HCT116 (cell line): ENCODE measurements around the gene PDLIM5. TPM values are rescaled to one million over a fixed set of nuclear protein-coding genes. Genes with fewer than 3 reads are reported as not detected.

Source experiments
- ATAC-seq: fragments of 200-7000 bp; cut with Tn5 transposase; 2 replicates; pipeline ENCODE4 v1.9.1; 2020; ENCODE audit warnings: mild to moderate bottlenecking, moderate library complexity
- BruUV-seq: library from RNA; stranded (reverse); fragments of 400-500 nt; replicated peaks from 2 replicates; lab custom pipeline; 2021; lab: Mats Ljungman, UMichigan
- CTCF ChIA-PET: fragments of 300-600 bp; sonication (Branson Sonifier 250); formaldehyde crosslinking; loops from one replicate; lab custom pipeline; 2021; ENCODE audit warnings: antibody characterized with exemption; lab: Charles Lee
- POLR2A ChIA-PET: fragments of 300-600, 350-600 bp; sonication (Branson Sonifier 250); formaldehyde crosslinking; loops from one replicate; lab custom pipeline; 2021; ENCODE audit warnings: antibody characterized with exemption; lab: Charles Lee
- RAD21 ChIA-PET, 2 experiments: fragments of 300-600 bp; sonication (Branson Sonifier 250); formaldehyde crosslinking; loops; one replicate each; lab custom pipeline; 2023; ENCODE audit warnings: low total read pairs in 2 of 2; ENCODE audit not compliant: uncharacterized antibody in 2 of 2, unreplicated experiment in 2 of 2, low non-redundant PET in 1 of 2; lab: Charles Lee
- DNase-seq: peaks from one replicate; pipeline ENCODE4 v3.0.0-alpha.2; 2010; ENCODE audit warnings: low read depth, low spot score
- H2AFZ ChIP-seq: fragments of 200-600 bp; shearing (Covaris generic), sonication (generic); 2 replicates; pipeline ENCODE4 v1.6.1; 2017; ENCODE audit warnings: low read depth, mixed run types, mixed read lengths, antibody characterized with exemption, low read length; ENCODE audit not compliant: poor library complexity, severe bottlenecking
- H3K27ac ChIP-seq: 2 replicates; pipeline ENCODE4 v1.5.1; 2012; ENCODE audit warnings: low read depth, low read length
- H3K27me3 ChIP-seq: fragments of 200-600 bp; sonication (generic); 2 replicates; pipeline ENCODE4 v1.6.1; 2016; ENCODE audit warnings: mixed run types, low read length, mixed read lengths; ENCODE audit not compliant: insufficient read depth
- H3K36me3 ChIP-seq, 2 experiments: fragments of 200-500 bp in 1 of 2; fragments of 200-600 bp in 1 of 2; sonication (Bioruptor generic) in 1 of 2; sonication (generic) in 1 of 2; 2 replicates each; pipeline versions ENCODE4 v1.5.1 to v1.6.1; 2014 to 2016; ENCODE audit warnings: low read length in 2 of 2, inconsistent platforms in 1 of 2, mixed read lengths in 1 of 2, mixed run types in 1 of 2; ENCODE audit not compliant: insufficient read depth in 2 of 2, control insufficient read depth in 1 of 2
- H3K4me1 ChIP-seq, 2 experiments: fragments of 200-600 bp in 1 of 2; sonication (generic) in 1 of 2; 2 replicates each; pipeline versions ENCODE4 v1.5.1 to v1.6.1; 2012 to 2017; ENCODE audit warnings: low read length in 2 of 2, inconsistent platforms in 1 of 2, mild to moderate bottlenecking in 1 of 2, mixed read lengths in 1 of 2, mixed run types in 1 of 2, moderate library complexity in 1 of 2; ENCODE audit not compliant: insufficient read depth in 2 of 2, control insufficient read depth in 1 of 2
- H3K4me2 ChIP-seq: fragments of 200-600 bp; sonication (generic); 2 replicates; pipeline ENCODE4 v1.6.1; 2017; ENCODE audit warnings: mixed run types, low read length, mixed read lengths
- H3K4me3 ChIP-seq, 2 experiments: fragments of 200-600 bp in 1 of 2; sonication (generic) in 1 of 2; replicated peaks in 1 of 2; 2 replicates each; pipeline ENCODE4 v1.5.1; 2011 to 2016; ENCODE audit warnings: low read length in 2 of 2, control low read depth in 1 of 2, low read depth in 1 of 2, mild to moderate bottlenecking in 1 of 2, mixed read lengths in 1 of 2, mixed run types in 1 of 2
- H3K79me2 ChIP-seq: fragments of 200-600 bp; sonication (generic); 2 replicates; pipeline ENCODE4 v1.6.1; 2017; ENCODE audit warnings: mild to moderate bottlenecking, mixed run types, low read length, moderate library complexity, mixed read lengths; ENCODE audit not compliant: insufficient read depth
- H3K9ac ChIP-seq: fragments of 200-600 bp; sonication (generic); 2 replicates; pipeline ENCODE4 v1.6.1; 2016; ENCODE audit warnings: low read length, mixed read lengths
- H3K9me2 ChIP-seq: fragments of 200-600 bp; sonication (generic), shearing (Covaris generic); 2 replicates; pipeline ENCODE4 v1.6.1; 2017; ENCODE audit warnings: mixed run types, mild to moderate bottlenecking, moderate library complexity; ENCODE audit not compliant: insufficient read depth
- H3K9me3 ChIP-seq, 2 experiments: fragments of 200-500 bp in 1 of 2; fragments of 200-600 bp in 1 of 2; sonication (Bioruptor generic) in 1 of 2; sonication (generic) in 1 of 2; 2 replicates each; pipeline ENCODE4 v1.6.1; 2014 to 2017; ENCODE audit warnings: low read length in 2 of 2, mixed read lengths in 2 of 2, inconsistent platforms in 1 of 2, low read depth in 1 of 2, mild to moderate bottlenecking in 1 of 2, mixed run types in 1 of 2, moderate library complexity in 1 of 2; ENCODE audit not compliant: control insufficient read depth in 1 of 2, insufficient read depth in 1 of 2
- H4K20me1 ChIP-seq: fragments of 200-600 bp; sonication (generic), shearing (Covaris generic); 2 replicates; pipeline ENCODE4 v1.6.1; 2017; ENCODE audit warnings: mixed run types, mild to moderate bottlenecking, moderate library complexity; ENCODE audit not compliant: insufficient read depth
- ATF3 ChIP-seq: IDR thresholded peaks from 2 replicates; pipeline ENCODE4 v1.6.1; 2012
- CEBPB ChIP-seq: IDR thresholded peaks from 2 replicates; pipeline ENCODE4 v1.6.1; 2012; ENCODE audit warnings: low read depth
- CTCF ChIP-seq, 3 experiments: fragments of 200-600 bp in 1 of 3; sonication (generic) in 1 of 3; IDR thresholded peaks in 2 of 3; conservative IDR thresholded peaks in 1 of 3; 2 replicates each; pipeline ENCODE4 v1.5.1; 2012 to 2017; ENCODE audit warnings: low read depth in 2 of 3, low read length in 2 of 3, antibody characterized with exemption in 1 of 3, borderline replicate concordance in 1 of 3, control low read depth in 1 of 3, mild to moderate bottlenecking in 1 of 3, mixed read lengths in 1 of 3, mixed run types in 1 of 3, moderate library complexity in 1 of 3; ENCODE audit not compliant: insufficient read depth in 1 of 3
- EGR1 ChIP-seq: IDR thresholded peaks from 2 replicates; pipeline ENCODE4 v1.6.1; 2012; ENCODE audit warnings: low read depth
- EZH2 ChIP-seq: fragments of 200-600 bp; sonication (generic); IDR thresholded peaks from 2 replicates; pipeline ENCODE4 v1.6.1; 2017; ENCODE audit warnings: antibody characterized with exemption, mixed run types
- EZH2phosphoT487 ChIP-seq: fragments of 200-600 bp; IDR thresholded peaks from 2 replicates; pipeline ENCODE4 v1.6.1; 2018; ENCODE audit warnings: antibody characterized with exemption, borderline replicate concordance
- JUND ChIP-seq: IDR thresholded peaks from 2 replicates; pipeline ENCODE4 v1.6.1; 2012
- POLR2A ChIP-seq: IDR thresholded peaks from 2 replicates; pipeline ENCODE4 v1.7.0; 2011; ENCODE audit warnings: borderline replicate concordance; ENCODE audit not compliant: insufficient read depth, insufficient read length; ENCODE audit errors: extremely low read depth
- POLR2AphosphoS5 ChIP-seq: IDR thresholded peaks from 2 replicates; pipeline ENCODE4 v1.6.1; 2011; ENCODE audit warnings: mild to moderate bottlenecking, low read depth, low read length, moderate library complexity
- RAD21 ChIP-seq: IDR thresholded peaks from 2 replicates; pipeline ENCODE4 v1.6.1; 2012; ENCODE audit warnings: low read depth, mild to moderate bottlenecking
- REST ChIP-seq: IDR thresholded peaks from 2 replicates; pipeline ENCODE4 v1.6.1; 2012; ENCODE audit warnings: low read depth
- SP1 ChIP-seq: IDR thresholded peaks from 2 replicates; pipeline ENCODE4 v1.6.1; 2012; ENCODE audit warnings: low read depth
- SRF ChIP-seq: IDR thresholded peaks from 2 replicates; pipeline ENCODE4 v1.6.1; 2012; ENCODE audit warnings: low read depth
- YY1 ChIP-seq: IDR thresholded peaks from 2 replicates; pipeline ENCODE4 v1.6.1; 2011; ENCODE audit warnings: low read length, low read depth, moderate library complexity, mild to moderate bottlenecking; ENCODE audit not compliant: insufficient replicate concordance; ENCODE audit errors: extremely low read depth
- ZFX ChIP-seq: fragments of 450-650 bp; IDR thresholded peaks from 2 replicates; pipeline ENCODE4 v1.6.1; 2017
- ZNF274 ChIP-seq: fragments of 200-500 bp; sonication (Bioruptor generic); IDR thresholded peaks from 2 replicates; pipeline ENCODE4 v1.6.1; 2014; ENCODE audit warnings: mild to moderate bottlenecking, low read depth, low read length, inconsistent platforms
- intact Hi-C: fragments of 100-400 bp; cut with micrococcal nuclease; formaldehyde crosslinking; loops from 2 replicates; pipeline ENCODE4 v1.10.0; 2022
- total RNA-seq: library from RNA; stranded (reverse); gene quantifications from one replicate; pipeline ENCODE4 v1.2.1, GENCODE V29; 2021; ENCODE audit not compliant: unreplicated experiment

Gene PDLIM5
- total RNA-seq, 1 experiment from 2014 or later, result 130 TPM

GRCh38 chr4:94409375-94409679 is 42.4 kb upstream of the PDLIM5 start:
- no peaks in the 10 kb centered on the region for H3K9me2 ChIP-seq
- intact Hi-C loops, result loop anchor here (10.0 kb wide), 2 partner anchors 305 to 685 kb away; no protein-coding TSS in a partner anchor
- no peak overlapping the region for H3K4me2 ChIP-seq
- DNase-seq, result no peak
- POLR2A ChIA-PET, result no interaction called here
- no peaks in the 10 kb centered on the region for H3K9me3 ChIP-seq
- CTCF ChIA-PET, result no interaction called here
- H3K27me3 ChIP-seq, result no peaks in the 10 kb centered on the region
- no peak overlapping the region for H3K9ac ChIP-seq
- no peak overlapping the region for H3K4me3 ChIP-seq
- no peak for TF ChIP-seq POLR2A
- no peak for TF ChIP-seq YY1
- no peak for TF ChIP-seq CEBPB
- TF ChIP-seq ATF3, result no peak
- no peak for TF ChIP-seq EZH2
- no peak for TF ChIP-seq REST
- no peak for TF ChIP-seq SP1
- TF ChIP-seq RAD21, result no peak
- no peak for TF ChIP-seq SRF
- no peak for TF ChIP-seq POLR2AphosphoS5
- no peak for TF ChIP-seq CTCF (IDR thresholded peaks at IDR 0.05 in 2 of 3, conservative IDR thresholded peaks at IDR 0.05 in 1 of 3; ENCODE audit: borderline replicate concordance in 1 of 3, insufficient read depth in 1 of 3, low read depth in 2 of 3, low read length in 2 of 3)
- no peak for TF ChIP-seq JUND
- no peak for TF ChIP-seq ZNF274
- TF ChIP-seq EGR1, result no peak
- no peak for TF ChIP-seq ZFX
- TF ChIP-seq EZH2phosphoT487, result no peak
- TF ChIP-seq, all 23 proteins: peak for 0
- ATAC-seq, result no peak
- RAD21 ChIA-PET, result no interaction called here
- BruUV-seq, result no TSS peak
- peak overlapping the region; percentile 42 for H2AFZ ChIP-seq
- H4K20me1 ChIP-seq, result no peaks in the 10 kb centered on the region
- no peaks in the 10 kb centered on the region for H3K36me3 ChIP-seq
- H3K27ac ChIP-seq, result no peak overlapping the region
- H3K4me1 ChIP-seq, result peaks cover 39 to 42% of the 10 kb centered on the region in 2 experiments
- H3K79me2 ChIP-seq, result no peaks in the 10 kb centered on the region
